Loucy (cell line): ENCODE data around the gene SIX3.

Experiments
- H2AFZ ChIP-seq: fragments of 200-600 bp; sonication (generic); 2 replicates; pipeline ENCODE4 v1.6.0; 2016; ENCODE audit warnings: antibody characterized with exemption, mild to moderate bottlenecking, low read length, moderate library complexity
- H3F3A ChIP-seq: fragments of 200-600 bp; 2 replicates; pipeline ENCODE4 v1.6.0; 2016; ENCODE audit warnings: antibody characterized with exemption, low read depth, mild to moderate bottlenecking
- H3K27me3 ChIP-seq: fragments of 200-600 bp; sonication (generic); 2 replicates; pipeline ENCODE4 v1.6.1; 2014; ENCODE audit warnings: low read length, mild to moderate bottlenecking; ENCODE audit not compliant: insufficient read depth, poor library complexity, severe bottlenecking
- H3K36me3 ChIP-seq: fragments of 200-600 bp; sonication (generic); 2 replicates; pipeline ENCODE4 v1.6.1; 2016; ENCODE audit warnings: low read length; ENCODE audit not compliant: insufficient read depth
- H3K4me1 ChIP-seq: fragments of 200-600 bp; sonication (generic); 2 replicates; pipeline ENCODE4 v1.5.1; 2014; ENCODE audit warnings: low read length, mild to moderate bottlenecking; ENCODE audit not compliant: insufficient read depth, poor library complexity, severe bottlenecking
- H3K4me2 ChIP-seq: fragments of 200-600 bp; sonication (generic); 2 replicates; pipeline ENCODE4 v1.6.0; 2014; ENCODE audit warnings: antibody characterized with exemption, low read length, low read depth, mild to moderate bottlenecking; ENCODE audit not compliant: poor library complexity, severe bottlenecking
- H3K4me3 ChIP-seq: fragments of 200-600 bp; sonication (generic); 2 replicates; pipeline ENCODE4 v1.5.1; 2014; ENCODE audit warnings: low read length, mild to moderate bottlenecking, mixed read lengths; ENCODE audit not compliant: poor library complexity, severe bottlenecking
- H3K79me2 ChIP-seq: fragments of 200-600 bp; sonication (generic); 2 replicates; pipeline ENCODE4 v1.6.1; 2014; ENCODE audit warnings: low read length; ENCODE audit not compliant: insufficient read depth
- H3K9ac ChIP-seq: fragments of 200-600 bp; sonication (generic); 2 replicates; pipeline ENCODE4 v1.6.0; 2014; ENCODE audit warnings: mild to moderate bottlenecking, low read depth, low read length, moderate library complexity; ENCODE audit not compliant: poor library complexity, severe bottlenecking
- H3K9me2 ChIP-seq: fragments of 200-600 bp; sonication (generic); replicated peaks from 2 replicates; pipeline ENCODE4 v1.6.1; 2016; ENCODE audit warnings: low read depth, low read length, mixed read lengths
- H3K9me3 ChIP-seq: fragments of 200-600 bp; sonication (generic); 2 replicates; pipeline ENCODE4 v1.6.1; 2014; ENCODE audit warnings: mild to moderate bottlenecking, antibody characterized with exemption, low read length, low read depth; ENCODE audit not compliant: insufficient read depth
- H4K20me1 ChIP-seq: fragments of 200-600 bp; sonication (generic); 2 replicates; pipeline ENCODE4 v1.6.0; 2014; ENCODE audit warnings: antibody characterized with exemption, low read length, mild to moderate bottlenecking; ENCODE audit not compliant: insufficient read depth, poor library complexity, severe bottlenecking
- EZH2phosphoT487 ChIP-seq: fragments of 200-600 bp; IDR thresholded peaks from 2 replicates; pipeline ENCODE4 v1.6.1; 2018; ENCODE audit warnings: antibody characterized with exemption, mild to moderate bottlenecking, moderate library complexity, borderline replicate concordance
- TF ChIP-seq, protein P1 (sequence below): fragments of 200-600 bp; sonication (generic); conservative IDR thresholded peaks from 2 replicates; pipeline ENCODE4 v1.5.1; 2014; ENCODE audit warnings: mild to moderate bottlenecking, antibody characterized with exemption, low read length

SIX3 gene

GRCh38 chr2:44994377-44994776 lies 52.9 kb downstream of the SIX3 start:
- H3K4me3 ChIP-seq, result no peak overlapping the region
- no peaks in the 10 kb centered on the region; the same call in 1 of the 2 replicates for H3K9me3 ChIP-seq
- H3K9me2 ChIP-seq, result no peaks in the 10 kb centered on the region
- H2AFZ ChIP-seq, result no peak overlapping the region
- H3K4me2 ChIP-seq, result no peak overlapping the region
- H3F3A ChIP-seq, result no peaks in the 10 kb centered on the region
- no peak overlapping the region for H3K9ac ChIP-seq
- H4K20me1 ChIP-seq, result no peaks in the 10 kb centered on the region
- H3K36me3 ChIP-seq, result no peaks in the 10 kb centered on the region
- no peaks in the 10 kb centered on the region for H3K27me3 ChIP-seq
- no peak for TF ChIP-seq EZH2phosphoT487
- TF ChIP-seq, protein P1, sequence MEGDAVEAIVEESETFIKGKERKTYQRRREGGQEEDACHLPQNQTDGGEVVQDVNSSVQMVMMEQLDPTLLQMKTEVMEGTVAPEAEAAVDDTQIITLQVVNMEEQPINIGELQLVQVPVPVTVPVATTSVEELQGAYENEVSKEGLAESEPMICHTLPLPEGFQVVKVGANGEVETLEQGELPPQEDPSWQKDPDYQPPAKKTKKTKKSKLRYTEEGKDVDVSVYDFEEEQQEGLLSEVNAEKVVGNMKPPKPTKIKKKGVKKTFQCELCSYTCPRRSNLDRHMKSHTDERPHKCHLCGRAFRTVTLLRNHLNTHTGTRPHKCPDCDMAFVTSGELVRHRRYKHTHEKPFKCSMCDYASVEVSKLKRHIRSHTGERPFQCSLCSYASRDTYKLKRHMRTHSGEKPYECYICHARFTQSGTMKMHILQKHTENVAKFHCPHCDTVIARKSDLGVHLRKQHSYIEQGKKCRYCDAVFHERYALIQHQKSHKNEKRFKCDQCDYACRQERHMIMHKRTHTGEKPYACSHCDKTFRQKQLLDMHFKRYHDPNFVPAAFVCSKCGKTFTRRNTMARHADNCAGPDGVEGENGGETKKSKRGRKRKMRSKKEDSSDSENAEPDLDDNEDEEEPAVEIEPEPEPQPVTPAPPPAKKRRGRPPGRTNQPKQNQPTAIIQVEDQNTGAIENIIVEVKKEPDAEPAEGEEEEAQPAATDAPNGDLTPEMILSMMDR, result no peak
- H3K79me2 ChIP-seq, result no peaks in the 10 kb centered on the region
- no peaks in the 10 kb centered on the region for H3K4me1 ChIP-seq
